ENCODE measurements around the gene TGOLN2.

GRCh38 chr2:85288244-85288725, 39.5 kb downstream of the TGOLN2 start:
- no peak for TF ChIP-seq CTCF (IDR thresholded peaks at IDR 0.05; ENCODE audit: poor library complexity)
- no peak for TF ChIP-seq EZH2 (IDR thresholded peaks at IDR 0.05; ENCODE audit: borderline replicate concordance)
- TF ChIP-seq EZH2phosphoT487 (IDR thresholded peaks at IDR 0.05; ENCODE audit: low read depth, severe bottlenecking, unreplicated experiment), result no peak

All from hepatocyte (in vitro differentiated cells).